AG09309 (cell line): ENCODE results near the gene DENND1A.

Experiments
- DNase-seq: peaks from one replicate; pipeline ENCODE4 v3.0.0-alpha.2; 2010; ENCODE audit warnings: low read depth
- H3K4me3 ChIP-seq: 2 replicates; pipeline ENCODE4 v1.5.1; 2011; ENCODE audit warnings: mild to moderate bottlenecking, low read depth, low read length, moderate library complexity; ENCODE audit not compliant: control insufficient read depth
- CTCF ChIP-seq: IDR thresholded peaks from 2 replicates; pipeline ENCODE4 v1.5.1; 2011; ENCODE audit warnings: mild to moderate bottlenecking, low read depth, low read length, inconsistent platforms; ENCODE audit not compliant: insufficient read depth, control insufficient read depth; ENCODE audit errors: missing control alignments

The DENND1A gene

GRCh38 chr9:123518338-123518737 is 411.6 kb downstream of the DENND1A start:
- DNase-seq: no peak
- no peak for TF ChIP-seq CTCF
- no peak overlapping the region for H3K4me3 ChIP-seq

GRCh38 chr9:123517512-123517911 is 412.4 kb downstream of the DENND1A start:
- no peak overlapping the region for H3K4me3 ChIP-seq
- no peak for DNase-seq

GRCh38 chr9:123514766-123515165 is 415.2 kb downstream of the DENND1A start:
- TF ChIP-seq CTCF: no peak
- H3K4me3 ChIP-seq: no peak overlapping the region
- DNase-seq: no peak

More at GRCh38 chr9:123517512-123517911, 412.4 kb downstream of the DENND1A start:
- no peak for TF ChIP-seq CTCF

GRCh38 chr9:123513554-123513953 is 416.4 kb downstream of the DENND1A start:
- DNase-seq: no peak
- no peak overlapping the region for H3K4me3 ChIP-seq
- no peak for TF ChIP-seq CTCF

- no peak for TF ChIP-seq CTCF
- no peak overlapping the region for H3K4me3 ChIP-seq
Observed at GRCh38 chr9:123511326-123512277, 418.3 kb downstream of the DENND1A start.

GRCh38 chr9:123509646-123510045 is 420.3 kb downstream of the DENND1A start:
- no peak for DNase-seq
- H3K4me3 ChIP-seq: no peak overlapping the region
- TF ChIP-seq CTCF: no peak

More at GRCh38 chr9:123511326-123512277, 418.3 kb downstream of the DENND1A start:
- DNase-seq: no peak
